Loucy (cell line): ENCODE data around the gene BCL2L12.

Experiments
- EZH2phosphoT487 ChIP-seq: fragments of 200-600 bp; IDR thresholded peaks from 2 replicates; pipeline ENCODE4 v1.6.1; 2018; ENCODE audit warnings: antibody characterized with exemption, mild to moderate bottlenecking, moderate library complexity, borderline replicate concordance
- TF ChIP-seq, protein P1 (sequence below): fragments of 200-600 bp; sonication (generic); conservative IDR thresholded peaks from 2 replicates; pipeline ENCODE4 v1.5.1; 2014; ENCODE audit warnings: mild to moderate bottlenecking, antibody characterized with exemption, low read length

GRCh38 chr19:49616945-49617344 lies 48.8 kb upstream of the BCL2L12 start:
- TF ChIP-seq, protein P1, sequence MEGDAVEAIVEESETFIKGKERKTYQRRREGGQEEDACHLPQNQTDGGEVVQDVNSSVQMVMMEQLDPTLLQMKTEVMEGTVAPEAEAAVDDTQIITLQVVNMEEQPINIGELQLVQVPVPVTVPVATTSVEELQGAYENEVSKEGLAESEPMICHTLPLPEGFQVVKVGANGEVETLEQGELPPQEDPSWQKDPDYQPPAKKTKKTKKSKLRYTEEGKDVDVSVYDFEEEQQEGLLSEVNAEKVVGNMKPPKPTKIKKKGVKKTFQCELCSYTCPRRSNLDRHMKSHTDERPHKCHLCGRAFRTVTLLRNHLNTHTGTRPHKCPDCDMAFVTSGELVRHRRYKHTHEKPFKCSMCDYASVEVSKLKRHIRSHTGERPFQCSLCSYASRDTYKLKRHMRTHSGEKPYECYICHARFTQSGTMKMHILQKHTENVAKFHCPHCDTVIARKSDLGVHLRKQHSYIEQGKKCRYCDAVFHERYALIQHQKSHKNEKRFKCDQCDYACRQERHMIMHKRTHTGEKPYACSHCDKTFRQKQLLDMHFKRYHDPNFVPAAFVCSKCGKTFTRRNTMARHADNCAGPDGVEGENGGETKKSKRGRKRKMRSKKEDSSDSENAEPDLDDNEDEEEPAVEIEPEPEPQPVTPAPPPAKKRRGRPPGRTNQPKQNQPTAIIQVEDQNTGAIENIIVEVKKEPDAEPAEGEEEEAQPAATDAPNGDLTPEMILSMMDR = no peak
- TF ChIP-seq EZH2phosphoT487 = no peak
